B cell (primary cell): ENCODE results near the gene TRH. TPM values are rescaled to one million over a fixed set of nuclear protein-coding genes. Genes with fewer than 3 reads are reported as not detected.
"Not testable (repeated sequence)": the region's sequence is repeated elsewhere in the genome, so short reads cannot be mapped to it uniquely, and the experiment has no call there.

Source experiments
- ATAC-seq: fragments of 200-7000 bp; cut with Tn5 transposase; one replicate; pipeline ENCODE4 v1.10.0; 2021; ENCODE audit warnings: low read depth, mild to moderate bottlenecking, moderate number of reproducible peaks, moderate library complexity
- CTCF ChIA-PET: fragments of 350-600 bp; sonication (Branson Sonifier 250); formaldehyde crosslinking; loops from one replicate; lab custom pipeline; 2021; ENCODE audit warnings: antibody characterized with exemption, inconsistent platforms; lab: Charles Lee
- POLR2A ChIA-PET: fragments of 350-600 bp; sonication (Branson Sonifier 250); formaldehyde crosslinking; loops from one replicate; lab custom pipeline; 2021; ENCODE audit warnings: antibody characterized with exemption; lab: Charles Lee
- DNase-seq: peaks from one replicate; pipeline ENCODE4 v3.0.0; 2013
- H2AFZ ChIP-seq: 2 replicates; pipeline ENCODE4 v1.6.1; 2012; ENCODE audit warnings: mild to moderate bottlenecking, low read depth, low read length; ENCODE audit not compliant: insufficient read depth, poor library complexity, severe bottlenecking
- H3K27ac ChIP-seq, 2 donors: 1 replicate in 1 of 2; 2 replicates in 1 of 2; pipeline ENCODE4 v1.5.1; 2012 to 2013; ENCODE audit warnings: low read length in 2 of 2, mild to moderate bottlenecking in 2 of 2, moderate library complexity in 1 of 2
- H3K27me3 ChIP-seq, 4 experiments: fragments of 200-600 bp in 1 of 4; sonication (generic) in 1 of 4; replicated peaks in 1 of 4; 1 replicate in 2 of 4; 2 replicates in 2 of 4; pipeline versions ENCODE4 v1.6.1 to v1.7.0; 2013 to 2016; ENCODE audit warnings: low read length in 3 of 4, mild to moderate bottlenecking in 2 of 4, mixed read lengths in 1 of 4, moderate library complexity in 1 of 4; ENCODE audit not compliant: insufficient read depth in 4 of 4, control insufficient read depth in 3 of 4; ENCODE audit errors: control extremely low read depth in 1 of 4
- H3K36me3 ChIP-seq, 2 experiments: replicated peaks in 1 of 2; 1 replicate in 1 of 2; 2 replicates in 1 of 2; pipeline versions ENCODE4 v1.6.1 to v1.7.1; 2013; ENCODE audit warnings: low read length in 1 of 2; ENCODE audit not compliant: insufficient read depth in 2 of 2, control insufficient read depth in 1 of 2; ENCODE audit errors: control extremely low read depth in 1 of 2, extremely low read depth in 1 of 2
- H3K4me1 ChIP-seq, 2 donors: fragments of 200-600 bp in 1 of 2; sonication (generic) in 1 of 2; 1 replicate in 1 of 2; 2 replicates in 1 of 2; pipeline versions ENCODE4 v1.5.1 to v1.6.1; 2013 to 2017; ENCODE audit warnings: low read length in 2 of 2; ENCODE audit not compliant: control insufficient read depth in 2 of 2, insufficient read depth in 2 of 2
- H3K4me2 ChIP-seq: replicated peaks from 2 replicates; pipeline ENCODE3; 2012; ENCODE audit warnings: mild to moderate bottlenecking, low read depth, low read length; ENCODE audit not compliant: poor library complexity, severe bottlenecking
- H3K4me3 ChIP-seq, 5 experiments: fragments of 200-600 bp in 1 of 5; sonication (generic) in 1 of 5; 1 replicate in 3 of 5; 2 replicates in 2 of 5; pipeline versions ENCODE4 v1.5.1 to v1.7.0; 2011 to 2016; ENCODE audit warnings: low read length in 4 of 5, mild to moderate bottlenecking in 4 of 5, low read depth in 2 of 5, control low read depth in 1 of 5, moderate library complexity in 1 of 5; ENCODE audit not compliant: insufficient read depth in 1 of 5; ENCODE audit errors: control extremely low read depth in 1 of 5, extremely low read depth in 1 of 5
- H3K79me2 ChIP-seq: fragments of 200-600 bp; sonication (generic); one replicate; pipeline ENCODE4 v1.6.0; 2016; ENCODE audit warnings: low read length; ENCODE audit not compliant: control insufficient read depth, insufficient read depth
- H3K9ac ChIP-seq: fragments of 200-600 bp; sonication (generic); 2 replicates; pipeline ENCODE4 v1.6.1; 2017; ENCODE audit warnings: mild to moderate bottlenecking, low read length, moderate library complexity
- H3K9me3 ChIP-seq, 3 donors: one replicate each; pipeline versions ENCODE4 v1.6.1 to v1.7.1; 2013; ENCODE audit warnings: low read length in 2 of 3; ENCODE audit not compliant: control insufficient read depth in 2 of 3, insufficient read depth in 1 of 3; ENCODE audit errors: control extremely low read depth in 1 of 3
- H4K20me1 ChIP-seq: 2 replicates; pipeline ENCODE4 v1.6.0; 2012; ENCODE audit warnings: mild to moderate bottlenecking, low read length; ENCODE audit not compliant: insufficient read depth, control insufficient read depth, poor library complexity, severe bottlenecking
- H3K27ac Mint-ChIP-seq: one replicate; pipeline ENCODE4 v1.8.0; 2021; ENCODE audit warnings: mixed read lengths
- H3K27me3 Mint-ChIP-seq: one replicate; pipeline ENCODE4 v1.8.0; 2021; ENCODE audit warnings: mixed read lengths
- H3K4me1 Mint-ChIP-seq: one replicate; pipeline ENCODE4 v1.8.0; 2021; ENCODE audit warnings: mixed read lengths
- H3K4me3 Mint-ChIP-seq: one replicate; pipeline ENCODE4 v1.8.0; 2021; ENCODE audit warnings: mixed read lengths
- H3K9me3 Mint-ChIP-seq: one replicate; pipeline ENCODE4 v1.8.0; 2022; ENCODE audit warnings: mixed read lengths; ENCODE audit not compliant: insufficient read depth
- WGBS: methylation state at CpG from one replicate; pipeline ENCODE4 v1.1.5; 2013; ENCODE audit warnings: missing lambda C conversion rate; ENCODE audit not compliant: insufficient coverage; 5-methylcytosine and 5-hydroxymethylcytosine counted together
- intact Hi-C: fragments of 100-400 bp; cut with micrococcal nuclease; formaldehyde crosslinking; loops from one replicate; pipeline ENCODE4 v1.10.0; 2022
- polyA plus RNA-seq: library from polyadenylated mRNA; depleted of rRNA; stranded (reverse); fragments of >200 nt; gene quantifications from 2 replicates; pipeline ENCODE4 v1.2.3, GENCODE V29; 2012
- total RNA-seq, 2 donors: library from RNA; stranded (reverse); fragments of 120-200 nt in 1 of 2; gene quantifications; 1 replicate in 1 of 2; 2 replicates in 1 of 2; pipeline versions ENCODE4 v1.2.3 to v1.2.4, GENCODE V29; 2013 to 2022

TRH gene
- total and polyA plus RNA-seq, 2 donors (not counting 1 experiment from before 2014, with no cell fraction given) = not detected

- H3K79me2 ChIP-seq, H3K9me3 ChIP-seq, H3K4me3 Mint-ChIP-seq, H3K9ac ChIP-seq, H3K27ac ChIP-seq, H3K4me3 ChIP-seq, H3K4me2 ChIP-seq, H3K9me3 Mint-ChIP-seq, H4K20me1 ChIP-seq, H3K4me1 Mint-ChIP-seq, ATAC-seq, H3K36me3 ChIP-seq, H3K4me1 ChIP-seq, POLR2A ChIA-PET, DNase-seq, intact Hi-C loops, H2AFZ ChIP-seq, H3K27me3 ChIP-seq, H3K27ac Mint-ChIP-seq: not testable (repeated sequence)
- peaks cover 20% of the 10 kb centered on the region for H3K27me3 Mint-ChIP-seq
- CTCF ChIA-PET = interaction anchor here (0.7 kb wide), 1 partner anchor 94 kb away, joined by 3 read pairs; no protein-coding TSS in a partner anchor
These were observed 37.6 kb downstream of the TRH start for GRCh38 chr3:130012108-130012507.

- H3K9me3 ChIP-seq = not testable (repeated sequence)
- 98% methylated on average over 15 of the region's 21 CpGs for WGBS
These were observed 38.7 kb downstream of the TRH start for GRCh38 chr3:130013246-130013645.

More at GRCh38 chr3:130013246-130013645, 38.7 kb downstream of the TRH start:
- peaks cover 22% of the 10 kb centered on the region for H3K27me3 Mint-ChIP-seq
- POLR2A ChIA-PET, H3K79me2 ChIP-seq, H3K4me3 Mint-ChIP-seq, H3K9me3 Mint-ChIP-seq, H2AFZ ChIP-seq, H3K36me3 ChIP-seq, intact Hi-C loops, H3K9ac ChIP-seq, H4K20me1 ChIP-seq, H3K4me2 ChIP-seq, DNase-seq, H3K4me3 ChIP-seq, CTCF ChIA-PET, H3K27ac ChIP-seq, H3K4me1 Mint-ChIP-seq, H3K27me3 ChIP-seq, ATAC-seq, H3K27ac Mint-ChIP-seq, H3K4me1 ChIP-seq: not testable (repeated sequence)
